ENCODE data around the gene LENEP. TPM values are rescaled to one million over a fixed set of nuclear protein-coding genes. Genes with fewer than 3 reads are reported as not detected.

Gene LENEP
- total and polyA plus RNA-seq, 5 experiments from 2014 or later, result 0.77 to 0.91 TPM; not detected in 3

DNA sequence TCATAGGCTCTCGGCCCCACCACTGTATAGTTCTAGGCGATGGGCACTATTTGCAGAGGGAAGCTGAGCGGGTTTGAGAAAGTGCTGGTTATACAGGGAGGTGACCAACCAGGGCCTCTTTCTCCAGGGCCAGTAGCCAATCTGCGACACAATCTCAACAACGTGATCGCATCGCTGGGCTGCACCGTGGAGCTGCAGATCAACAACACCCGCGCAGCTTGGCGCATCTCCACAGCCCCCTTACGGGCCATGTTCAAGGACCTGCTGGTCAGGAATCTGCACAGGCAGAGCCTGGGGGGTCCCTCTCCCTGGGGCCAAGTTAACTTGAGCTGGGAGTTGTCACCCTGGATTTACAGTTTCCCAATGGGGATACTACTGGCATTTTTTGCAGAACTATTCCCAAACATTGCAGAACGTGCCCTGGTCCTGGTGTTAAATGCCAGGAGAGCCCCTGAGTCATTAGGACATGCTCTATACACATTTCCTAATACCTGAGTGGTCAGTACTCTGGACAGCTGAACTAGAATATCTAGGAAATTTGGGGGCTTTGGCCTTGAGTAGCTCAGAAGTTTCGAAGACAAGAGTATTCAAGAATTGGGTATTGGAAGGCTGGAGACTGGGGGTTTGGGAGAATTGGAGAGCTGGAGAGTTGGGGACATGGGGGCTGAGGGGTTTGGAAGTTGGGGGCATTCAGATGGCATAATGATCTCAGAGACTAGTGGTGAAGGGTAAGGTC is 47.1 kb downstream of the LENEP start:
- H3K27ac Mint-ChIP-seq, result no peak overlapping the region
- DNase-seq (no peak), ATAC-seq (no peak)
- peaks cover 0 to 9% (median 6%) of the 10 kb centered on the region in 4 donors for H3K4me1 Mint-ChIP-seq
- no peaks in the 10 kb centered on the region for H3K9me3 Mint-ChIP-seq
- peaks cover 1 to 19% (median 7%) of the 10 kb centered on the region in 5 donors for H3K27me3 Mint-ChIP-seq
- POLR2A ChIA-PET, result interaction anchor here (0.7 kb wide), 1 partner anchor 598 kb away, joined by 7 read pairs; no protein-coding TSS in a partner anchor
- H3K36me3 Mint-ChIP-seq, result no peaks in the 10 kb centered on the region
- H3K4me3 Mint-ChIP-seq, result no peak overlapping the region

DNA sequence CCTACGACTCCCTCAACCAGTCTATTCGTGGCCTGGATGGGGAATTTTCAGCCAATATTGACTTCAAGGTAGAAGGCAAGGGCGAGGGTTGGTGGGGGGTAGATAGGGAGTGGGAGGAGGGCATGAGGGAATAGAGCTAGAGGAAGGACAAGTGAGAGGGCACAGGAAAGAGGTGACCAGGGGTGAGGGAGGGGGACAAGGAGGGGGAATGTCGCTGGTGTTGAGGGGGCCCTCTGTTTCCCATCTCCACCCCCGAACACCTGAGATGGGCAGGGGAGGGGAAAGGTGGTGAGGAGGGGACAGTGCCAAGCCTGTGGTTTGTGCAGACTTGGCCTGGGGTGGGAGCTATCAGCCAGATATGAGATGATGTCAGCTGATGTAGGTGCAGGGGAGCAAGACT is 49.4 kb downstream of the LENEP start:
- H3K27me3 Mint-ChIP-seq, result peaks cover 1 to 17% (median 7%) of the 10 kb centered on the region in 5 donors
- DNase-seq (no peak), ATAC-seq (no peak)
- H3K27ac Mint-ChIP-seq, result no peak overlapping the region
- no peak overlapping the region for H3K4me3 Mint-ChIP-seq
- H3K36me3 Mint-ChIP-seq, result no peaks in the 10 kb centered on the region
- peaks cover 0 to 9% (median 6%) of the 10 kb centered on the region in 4 donors for H3K4me1 Mint-ChIP-seq
- H3K9me3 Mint-ChIP-seq, result no peaks in the 10 kb centered on the region
- POLR2A ChIA-PET, result no interaction called here

DNA sequence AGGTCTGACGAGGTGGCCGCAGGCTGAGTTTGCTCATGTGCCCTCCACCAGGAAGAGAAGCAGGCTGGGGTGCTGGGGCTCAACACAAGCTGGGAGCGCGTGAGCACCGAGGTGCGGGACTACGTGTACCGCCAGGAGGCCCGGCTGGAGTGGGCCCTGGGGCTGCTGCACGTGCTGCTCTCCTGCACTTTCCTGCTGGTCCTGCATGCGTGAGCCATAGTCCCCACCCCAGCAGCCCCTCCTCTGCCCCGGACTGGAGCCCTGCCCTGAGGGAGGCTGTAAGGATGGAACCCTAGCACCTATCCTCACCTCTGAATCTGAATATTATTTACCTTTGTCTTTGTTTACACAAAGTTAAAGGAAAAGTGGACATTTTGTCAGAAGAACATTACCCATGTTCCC is 49.9 kb downstream of the LENEP start:
- POLR2A ChIA-PET, result interaction anchor here (4.0 kb wide), 1 partner anchor 18 kb away, joined by 22 read pairs; no protein-coding TSS in a partner anchor
- no peak for ATAC-seq

DNA sequence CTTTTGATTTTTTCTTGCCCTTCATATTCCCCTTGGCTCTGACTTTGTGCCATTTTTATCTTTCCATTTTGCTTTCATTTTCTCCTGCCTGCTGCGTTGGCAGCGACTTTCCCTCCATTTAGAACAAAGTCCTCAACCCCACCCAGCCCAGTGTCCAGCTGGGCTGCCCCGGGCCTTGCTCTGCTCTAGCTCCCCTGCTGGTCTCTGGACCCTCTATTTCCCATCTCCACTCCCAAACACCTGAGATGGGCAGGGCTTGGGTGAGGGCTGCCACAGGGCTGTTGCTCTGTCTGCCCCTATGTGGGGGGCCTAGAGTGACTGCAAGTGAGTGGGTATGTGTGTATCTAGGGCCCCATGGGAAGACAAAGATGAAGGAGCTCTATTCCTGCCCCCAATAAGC is 50.4 kb downstream of the LENEP start:
- Mint-ChIP-seq H3K4me1 (peaks cover 0 to 9% (median 6%) of the 10 kb centered on the region in 4 donors), H3K27me3 (peaks cover 1 to 7% (median 6%) of the 10 kb centered on the region in 5 donors), H3K27ac (no peak overlapping the region), H3K9me3 (no peaks in the 10 kb centered on the region), H3K4me3 (no peak overlapping the region), H3K36me3 (no peaks in the 10 kb centered on the region)
- DNase-seq (no peak), ATAC-seq (no peak)
- POLR2A ChIA-PET, result interaction anchor here (2.5 to 4.0 kb wide), 2 partner anchors 17 to 41 kb away, joined by 10 to 22 read pairs; no protein-coding TSS in a partner anchor

More for the DNA sequence above, 49.9 kb downstream of the LENEP start:
- no peak overlapping the region for H3K27ac Mint-ChIP-seq
- no peaks in the 10 kb centered on the region for H3K9me3 Mint-ChIP-seq
- peaks cover 0 to 9% (median 6%) of the 10 kb centered on the region in 4 donors for H3K4me1 Mint-ChIP-seq
- peaks cover 1 to 11% (median 7%) of the 10 kb centered on the region in 5 donors for H3K27me3 Mint-ChIP-seq
- DNase-seq, result no peak
- no peak overlapping the region for H3K4me3 Mint-ChIP-seq
- H3K36me3 Mint-ChIP-seq, result no peaks in the 10 kb centered on the region

Small RNA genes lying within 50 kb of the gene (microRNA-seq; reads per million reads assigned to microRNA genes)
- gene MIR4258 (ENCODE audit: borderline microRNAs expressed), result not detected

Other genes with a start within 250 kb of the LENEP start
- under 1 TPM in 1 of 2 experiments, not detected in 1; 0.08 TPM for gene KCNN3, start 123.3 kb upstream of the LENEP start, total RNA-seq
- not detected for gene KCNN3, start 123.3 kb upstream of the LENEP start, polyA plus RNA-seq
- gene PMVK, start 56.9 kb upstream of the LENEP start, total RNA-seq, result 10 to 100 TPM; 11.7 to 13.5 TPM
- gene PMVK, start 56.9 kb upstream of the LENEP start, polyA plus RNA-seq, result 10 to 100 TPM; 41.0 to 45.7 (median 45.1) TPM
- gene PBXIP1, start 37.5 kb upstream of the LENEP start, total RNA-seq, result 100 to 1,000 TPM; 317 to 319 TPM
- 100 to 1,000 TPM; 182 to 239 (median 183) TPM for gene PBXIP1, start 37.5 kb upstream of the LENEP start, polyA plus RNA-seq
- 10 to 100 TPM; 55.6 to 57.3 TPM for gene PYGO2, start 31.8 kb upstream of the LENEP start, total RNA-seq
- gene PYGO2, start 31.8 kb upstream of the LENEP start, polyA plus RNA-seq, result 10 to 100 TPM; 21.5 to 50.8 (median 35.8) TPM
- gene SHC1, start 22.8 kb upstream of the LENEP start, total RNA-seq, result 10 to 100 TPM; 60.7 to 68.5 TPM
- 10 to 100 TPM; 22.6 to 27.4 (median 24.4) TPM for gene SHC1, start 22.8 kb upstream of the LENEP start, polyA plus RNA-seq
- gene CKS1B, start 18.9 kb upstream of the LENEP start, total RNA-seq, result 10 to 100 TPM; 11.1 to 11.7 TPM
- gene CKS1B, start 18.9 kb upstream of the LENEP start, polyA plus RNA-seq, result 10 to 100 TPM; 58.0 to 66.6 (median 63.0) TPM
- 10 to 100 TPM; 46.6 to 46.8 TPM for gene FLAD1, start 10.2 kb upstream of the LENEP start, total RNA-seq
- gene FLAD1, start 10.2 kb upstream of the LENEP start, polyA plus RNA-seq, result 10 to 100 TPM; 30.9 to 41.8 (median 31.9) TPM
- 10 to 100 TPM; 12.9 to 13.1 TPM for gene ZBTB7B, start 9.2 kb downstream of the LENEP start, total RNA-seq
- gene ZBTB7B, start 9.2 kb downstream of the LENEP start, polyA plus RNA-seq, result under 1 TPM; 0.12 to 0.59 (median 0.46) TPM
- gene DCST2, start 40.2 kb downstream of the LENEP start, total RNA-seq, result 1 to 10 TPM in 1 of 2 experiments, under 1 TPM in 1; 0.83 to 1.1 TPM
- not detected for gene DCST2, start 40.2 kb downstream of the LENEP start, polyA plus RNA-seq
- not detected for gene DCST1, start 40.2 kb downstream of the LENEP start, total RNA-seq
- not detected for gene DCST1, start 40.2 kb downstream of the LENEP start, polyA plus RNA-seq
- 10 to 100 TPM; 21.1 to 21.9 TPM for gene ADAM15, start 57.7 kb downstream of the LENEP start, total RNA-seq
- 1 to 10 TPM; 2.8 to 4.5 (median 3.1) TPM for gene ADAM15, start 57.7 kb downstream of the LENEP start, polyA plus RNA-seq
- 1 to 10 TPM; 4.6 to 5.3 TPM for gene EFNA4, start 70.2 kb downstream of the LENEP start, total RNA-seq
- 1 to 10 TPM; 1.0 to 2.6 (median 1.1) TPM for gene EFNA4, start 70.2 kb downstream of the LENEP start, polyA plus RNA-seq
- gene EFNA3, start 85.3 kb downstream of the LENEP start, total RNA-seq, result 1 to 10 TPM in 1 of 2 experiments, under 1 TPM in 1; 0.88 to 1.2 TPM
- gene EFNA3, start 85.3 kb downstream of the LENEP start, polyA plus RNA-seq, result 1 to 10 TPM in 1 of 3 donors, under 1 TPM in 2; 0.53 to 1.3 (median 0.56) TPM
- 1 to 10 TPM; 8.5 to 8.6 TPM for gene EFNA1, start 134.3 kb downstream of the LENEP start, total RNA-seq
- gene EFNA1, start 134.3 kb downstream of the LENEP start, polyA plus RNA-seq, result 10 to 100 TPM in 1 of 3 donors, 1 to 10 TPM in 2; 2.9 to 12.0 (median 7.7) TPM
- 10 to 100 TPM; 26.7 to 26.9 TPM for gene SLC50A1, start 142.3 kb downstream of the LENEP start, total RNA-seq
- 10 to 100 TPM; 50.3 to 72.7 (median 62.3) TPM for gene SLC50A1, start 142.3 kb downstream of the LENEP start, polyA plus RNA-seq
- 10 to 100 TPM; 45.2 to 59.8 TPM for gene DPM3, start 146.9 kb downstream of the LENEP start, total RNA-seq
- 100 to 1,000 TPM; 103 to 159 (median 159) TPM for gene DPM3, start 146.9 kb downstream of the LENEP start, polyA plus RNA-seq
- 100 to 1,000 TPM; 148 to 152 TPM for gene KRTCAP2, start 179.7 kb downstream of the LENEP start, total RNA-seq
- 100 to 1,000 TPM; 453 to 495 (median 490) TPM for gene KRTCAP2, start 179.7 kb downstream of the LENEP start, polyA plus RNA-seq
- 1 to 10 TPM; 4.0 to 4.1 TPM for gene TRIM46, start 180.3 kb downstream of the LENEP start, total RNA-seq
- under 1 TPM; 0.40 to 0.92 (median 0.60) TPM for gene TRIM46, start 180.3 kb downstream of the LENEP start, polyA plus RNA-seq
- gene THBS3, start 214.3 kb downstream of the LENEP start, total RNA-seq, result 10 to 100 TPM; 36.8 to 37.9 TPM
- gene THBS3, start 214.3 kb downstream of the LENEP start, polyA plus RNA-seq, result 1 to 10 TPM; 1.2 to 3.8 (median 3.0) TPM
- gene MTX1, start 215.1 kb downstream of the LENEP start, total RNA-seq, result 10 to 100 TPM; 26.9 to 27.1 TPM
- gene MTX1, start 215.1 kb downstream of the LENEP start, polyA plus RNA-seq, result 10 to 100 TPM; 45.8 to 50.7 (median 48.5) TPM